KOPT-K1 (cell line): Measurements from ENCODE around the gene TBPL2.
"Not testable (repeated sequence)": the region's sequence is repeated elsewhere in the genome, so short reads cannot be mapped to it uniquely, and the experiment has no call there.

Experiments used
- H3K27ac ChIP-seq: fragments of 200-600 bp; sonication (generic); 2 replicates; pipeline ENCODE4 v1.5.1; 2016; ENCODE audit warnings: antibody characterized with exemption, mild to moderate bottlenecking, low read depth, low read length; ENCODE audit not compliant: poor library complexity, severe bottlenecking
- H3K36me3 ChIP-seq: fragments of 200-600 bp; sonication (generic); 2 replicates; pipeline ENCODE4 v1.5.1; 2017; ENCODE audit warnings: antibody characterized with exemption, mild to moderate bottlenecking, low read length, moderate library complexity; ENCODE audit not compliant: insufficient read depth
- H3K9me3 ChIP-seq: fragments of 200-600 bp; sonication (generic); 2 replicates; pipeline ENCODE4 v1.5.1; 2017; ENCODE audit warnings: antibody characterized with exemption, low read length, mild to moderate bottlenecking; ENCODE audit not compliant: insufficient read depth, poor library complexity, severe bottlenecking

Gene TBPL2

DNA sequence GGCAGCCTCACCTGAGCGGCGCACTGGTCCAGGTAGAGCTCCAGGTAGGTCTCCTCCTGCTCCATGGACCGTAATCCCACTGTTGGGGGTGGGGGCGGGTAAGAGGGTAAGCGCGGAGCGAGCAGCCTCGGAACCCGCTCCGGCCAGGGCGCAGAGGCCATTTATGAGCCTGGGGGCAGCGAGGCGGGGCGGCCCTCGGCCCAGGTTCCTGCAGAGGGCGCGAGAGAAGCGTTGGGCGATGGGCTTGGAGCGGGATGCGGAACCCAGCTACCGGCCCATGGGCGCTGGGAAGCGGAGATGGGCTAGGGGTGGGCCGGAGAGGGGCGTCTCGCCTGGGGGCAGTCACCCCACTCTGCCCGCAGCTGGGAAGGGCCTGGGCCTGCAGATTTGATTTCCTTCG lies at the start of gene TBPL2:
TSS of gene TBPL2 (minus strand) at position 232 of the 400 bp plus-strand sequence. CDS start at position 65, 167 bp downstream.
- Histone ChIP-seq H3K36me3 (no peaks in the 10 kb centered on the region), H3K9me3 (no peaks in the 10 kb centered on the region), H3K27ac (no peak within 1 kb of the TSS)

GRCh38 chr14:55488204-55488603 lies 47.8 kb upstream of the TBPL2 start:
- Histone ChIP-seq H3K9me3 (no peaks in the 10 kb centered on the region), H3K27ac (no peak overlapping the region), H3K36me3 (no peaks in the 10 kb centered on the region)

DNA sequence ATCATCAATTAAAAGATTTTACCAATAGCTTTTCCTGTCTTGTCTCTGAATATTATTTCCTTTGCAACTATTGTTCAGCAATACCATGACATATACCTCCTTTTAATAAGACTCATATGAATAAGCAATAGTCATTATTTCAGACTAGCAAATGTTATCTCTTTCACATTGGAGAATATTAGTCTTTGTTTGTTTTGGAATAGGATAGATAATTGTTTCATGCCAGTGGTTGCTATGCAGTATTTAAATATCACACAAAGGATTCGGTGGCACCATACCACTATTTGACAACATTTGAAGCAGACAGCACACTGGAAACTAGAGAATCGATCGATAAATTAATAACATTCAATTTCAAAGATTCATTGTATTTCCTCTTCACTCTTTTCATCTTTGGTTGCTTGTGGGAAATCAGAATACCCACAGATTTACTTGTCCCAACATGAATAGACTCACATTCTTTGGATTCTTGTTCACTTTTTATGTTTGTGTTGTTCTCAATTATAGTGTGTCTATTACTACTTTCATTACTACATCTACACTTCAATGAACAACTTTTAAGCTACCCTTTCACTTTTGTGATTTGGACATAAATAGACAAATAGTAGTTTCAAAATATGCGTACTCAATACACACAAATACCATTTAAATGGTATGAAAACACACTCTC lies 42.7 kb upstream of the TBPL2 start:
- Histone ChIP-seq H3K36me3 (no peaks in the 10 kb centered on the region), H3K27ac (no peak overlapping the region), H3K9me3 (no peaks in the 10 kb centered on the region)

DNA sequence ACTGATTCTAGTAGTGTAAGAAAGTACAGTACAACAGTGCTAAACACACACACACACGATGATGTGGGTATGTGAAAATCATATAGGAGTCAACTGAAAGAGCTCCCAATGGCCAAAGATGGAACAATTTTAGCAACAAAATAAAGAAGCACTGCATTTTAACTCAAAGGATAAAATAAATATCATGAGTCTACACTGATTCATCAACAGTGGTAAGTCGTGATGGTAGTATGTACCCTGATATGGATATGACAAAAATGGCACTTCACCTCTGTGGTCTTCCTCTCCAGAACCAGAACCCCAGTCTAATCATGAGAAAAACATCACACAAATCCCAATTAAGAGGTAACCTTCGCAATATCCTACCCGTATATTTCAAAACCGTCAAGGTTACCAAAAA lies 41.4 kb upstream of the TBPL2 start:
- no peak overlapping the region for H3K27ac ChIP-seq
- no peaks in the 10 kb centered on the region for H3K36me3 ChIP-seq
- no peaks in the 10 kb centered on the region for H3K9me3 ChIP-seq

GRCh38 chr14:55477680-55478079 lies 37.3 kb upstream of the TBPL2 start:
- no peaks in the 10 kb centered on the region for H3K36me3 ChIP-seq
- H3K9me3 ChIP-seq: no peaks in the 10 kb centered on the region
- H3K27ac ChIP-seq: no peak overlapping the region

- H3K27ac ChIP-seq, H3K36me3 ChIP-seq, H3K9me3 ChIP-seq: not testable (repeated sequence)
Observed at GRCh38 chr14:55476448-55476847, 36.0 kb upstream of the TBPL2 start.

DNA sequence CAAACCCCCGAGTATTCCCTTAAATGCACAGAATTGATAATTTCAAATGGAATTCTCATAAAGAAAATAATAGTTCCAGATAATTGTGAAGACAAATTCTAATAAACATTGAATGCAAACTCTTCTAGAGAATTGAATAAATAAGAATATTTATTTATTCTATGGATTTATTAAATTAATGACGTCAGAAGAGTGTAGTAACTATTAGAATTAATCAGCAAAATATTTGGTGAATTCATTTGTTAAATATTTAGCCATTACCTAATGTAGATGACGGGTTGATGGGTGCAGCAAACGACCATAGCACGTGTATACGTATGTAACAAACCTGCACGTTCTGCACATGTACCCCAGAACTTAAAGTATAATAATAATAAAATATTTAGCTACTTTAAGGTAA lies 33.4 kb upstream of the TBPL2 start:
- Histone ChIP-seq H3K9me3 (no peaks in the 10 kb centered on the region), H3K27ac (no peak overlapping the region), H3K36me3 (no peaks in the 10 kb centered on the region)

GRCh38 chr14:55470025-55470424 lies 29.6 kb upstream of the TBPL2 start:
- Histone ChIP-seq H3K27ac (no peak overlapping the region), H3K9me3 (peaks cover 15% of the 10 kb centered on the region), H3K36me3 (no peaks in the 10 kb centered on the region)

GRCh38 chr14:55467307-55467706 lies 26.9 kb upstream of the TBPL2 start:
- Histone ChIP-seq H3K9me3 (peaks cover 15% of the 10 kb centered on the region), H3K27ac (no peak overlapping the region), H3K36me3 (no peaks in the 10 kb centered on the region)

DNA sequence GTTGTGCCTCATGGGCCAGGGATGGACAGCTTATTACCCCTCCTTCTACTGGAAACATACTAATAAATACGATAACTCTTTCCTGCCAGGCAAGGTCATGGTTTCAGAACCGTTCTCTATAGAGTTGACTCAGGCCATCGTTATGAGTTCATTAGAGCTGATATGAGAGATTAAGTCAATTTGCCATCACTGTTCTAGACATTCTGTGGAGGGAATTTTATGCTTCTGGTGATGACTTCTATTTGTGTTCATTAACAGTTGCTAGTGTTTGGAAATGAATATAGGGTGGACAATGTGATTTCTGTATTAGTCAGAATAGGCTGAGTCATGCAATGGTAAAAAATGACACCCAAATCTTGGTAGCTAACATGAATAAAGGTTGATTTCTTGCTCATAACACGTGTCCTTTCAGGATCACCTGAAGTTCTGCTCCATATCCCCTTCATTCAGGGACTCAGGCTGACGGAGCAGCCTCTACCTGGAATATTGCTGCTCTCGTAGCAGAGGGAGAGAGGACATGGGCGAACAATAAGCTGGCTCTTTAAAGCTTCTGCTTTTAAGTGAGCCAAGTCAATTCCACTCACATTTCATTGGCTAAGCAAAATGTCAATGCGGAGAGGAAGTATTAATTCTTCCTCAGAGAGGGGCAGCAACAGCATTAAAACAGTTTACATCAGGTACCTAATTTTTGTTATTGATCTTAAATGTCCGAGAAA lies 18.5 kb upstream of the TBPL2 start:
- no peak overlapping the region for H3K27ac ChIP-seq
- no peaks in the 10 kb centered on the region for H3K36me3 ChIP-seq
- no peaks in the 10 kb centered on the region for H3K9me3 ChIP-seq

DNA sequence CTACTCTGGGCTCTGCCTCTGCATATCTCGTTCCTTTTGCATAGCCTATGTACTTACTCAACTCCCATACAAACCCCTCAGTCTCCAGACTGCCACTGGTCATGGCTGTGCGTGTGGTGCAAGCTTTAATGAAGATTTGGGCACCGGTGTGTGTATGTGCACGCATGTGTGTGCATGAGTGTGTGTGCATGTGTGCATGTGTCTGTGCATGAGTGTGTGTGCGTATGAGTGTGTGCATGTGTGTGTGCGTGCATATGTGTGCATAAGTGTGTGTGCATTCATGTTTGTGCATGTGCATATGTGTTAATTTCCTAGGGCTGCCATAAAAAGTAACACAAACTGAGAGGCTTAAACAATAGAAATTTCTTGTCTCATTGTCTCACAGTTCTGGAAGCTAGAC lies 17.1 kb upstream of the TBPL2 start:
- H3K9me3 ChIP-seq: no peaks in the 10 kb centered on the region
- no peaks in the 10 kb centered on the region for H3K36me3 ChIP-seq
- H3K27ac ChIP-seq: no peak overlapping the region

GRCh38 chr14:55456411-55456810 lies 16.0 kb upstream of the TBPL2 start:
- not testable (repeated sequence) for H3K27ac ChIP-seq, H3K9me3 ChIP-seq, H3K36me3 ChIP-seq

GRCh38 chr14:55454264-55455002 lies 14.0 kb upstream of the TBPL2 start:
- no peak overlapping the region for H3K27ac ChIP-seq
- no peaks in the 10 kb centered on the region for H3K9me3 ChIP-seq
- no peaks in the 10 kb centered on the region for H3K36me3 ChIP-seq

DNA sequence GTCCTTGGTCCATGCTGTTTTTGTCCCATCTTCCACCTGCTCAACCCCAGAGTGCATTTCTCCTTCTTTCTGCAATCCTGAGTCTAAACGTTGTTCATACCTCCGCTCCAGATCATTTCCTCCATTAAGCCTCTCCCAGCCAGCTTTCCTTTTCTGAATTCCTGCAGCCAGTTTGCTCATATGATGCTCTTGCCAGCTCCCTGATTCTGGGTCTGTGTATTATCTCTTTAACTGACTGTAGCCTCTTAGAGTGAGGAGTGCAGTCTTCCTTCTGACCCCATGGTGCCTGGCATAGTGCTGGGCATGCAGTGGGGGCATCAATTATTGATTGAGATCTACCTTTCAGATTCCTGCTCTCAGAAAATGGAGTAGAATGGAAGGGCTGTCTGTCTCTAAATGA lies 11.5 kb upstream of the TBPL2 start:
- no peak overlapping the region for H3K27ac ChIP-seq
- H3K36me3 ChIP-seq: no peaks in the 10 kb centered on the region
- H3K9me3 ChIP-seq: no peaks in the 10 kb centered on the region

- no peaks in the 10 kb centered on the region for H3K36me3 ChIP-seq
- H3K27ac ChIP-seq: no peak overlapping the region
- no peaks in the 10 kb centered on the region for H3K9me3 ChIP-seq
Observed at GRCh38 chr14:55451398-55451797, 11.0 kb upstream of the TBPL2 start.
